ENCODE results near the gene HES4.
"Not testable (repeated sequence)": the region's sequence is repeated elsewhere in the genome, so short reads cannot be mapped to it uniquely, and the experiment has no call there.

Gene HES4

DNA sequence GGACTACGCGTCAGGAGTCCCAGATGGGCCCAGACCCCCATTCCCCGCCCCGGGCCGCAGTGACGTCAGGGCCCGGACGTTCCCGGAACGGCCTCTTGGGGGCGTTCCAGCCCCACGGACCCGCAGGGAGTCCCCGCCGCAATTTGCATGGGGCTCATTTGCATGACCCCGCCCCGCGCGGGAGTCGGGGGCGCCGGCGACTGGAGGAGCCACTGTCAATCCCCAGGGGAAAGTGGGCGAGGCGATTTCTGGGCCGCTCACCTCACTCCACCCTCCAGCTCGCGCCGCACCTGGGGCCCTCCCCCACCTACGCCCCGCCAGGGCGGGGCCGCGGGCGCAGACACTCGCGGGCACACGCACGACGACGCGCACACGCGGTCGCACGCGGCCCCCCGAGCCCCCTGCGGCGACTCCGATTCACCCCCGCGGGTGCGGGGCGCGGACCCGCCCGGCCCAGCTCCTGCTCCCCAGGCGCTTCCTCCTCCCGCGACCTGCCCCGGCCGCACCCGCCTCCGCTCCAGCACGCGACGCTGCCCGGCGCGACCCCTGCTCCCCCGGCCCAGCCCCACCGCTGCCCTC, 33.2 kb upstream of the HES4 start:
- peak; percentile 32 for DNase-seq

DNA sequence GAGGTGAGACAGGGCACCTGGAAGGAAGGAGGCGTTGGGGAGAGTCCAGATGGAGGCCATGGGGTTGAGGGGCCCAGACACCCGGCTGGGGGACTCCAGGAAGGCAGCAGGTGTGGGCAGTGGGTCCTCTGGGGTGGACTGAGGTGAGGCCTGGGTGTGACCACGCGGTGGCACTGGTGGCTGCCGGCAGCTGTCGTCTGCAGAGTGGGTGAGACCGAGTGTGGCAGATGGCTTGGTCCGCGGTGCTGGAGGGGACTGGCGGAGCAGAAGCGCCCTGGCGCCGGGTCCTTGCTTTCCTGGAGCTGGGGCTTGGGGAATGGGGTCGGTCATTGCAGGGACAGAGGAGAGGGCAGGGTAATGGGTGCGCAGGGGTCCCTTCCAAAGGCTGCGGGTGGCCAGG, 32.5 kb upstream of the HES4 start:
- peak; percentile 24 for DNase-seq

DNA sequence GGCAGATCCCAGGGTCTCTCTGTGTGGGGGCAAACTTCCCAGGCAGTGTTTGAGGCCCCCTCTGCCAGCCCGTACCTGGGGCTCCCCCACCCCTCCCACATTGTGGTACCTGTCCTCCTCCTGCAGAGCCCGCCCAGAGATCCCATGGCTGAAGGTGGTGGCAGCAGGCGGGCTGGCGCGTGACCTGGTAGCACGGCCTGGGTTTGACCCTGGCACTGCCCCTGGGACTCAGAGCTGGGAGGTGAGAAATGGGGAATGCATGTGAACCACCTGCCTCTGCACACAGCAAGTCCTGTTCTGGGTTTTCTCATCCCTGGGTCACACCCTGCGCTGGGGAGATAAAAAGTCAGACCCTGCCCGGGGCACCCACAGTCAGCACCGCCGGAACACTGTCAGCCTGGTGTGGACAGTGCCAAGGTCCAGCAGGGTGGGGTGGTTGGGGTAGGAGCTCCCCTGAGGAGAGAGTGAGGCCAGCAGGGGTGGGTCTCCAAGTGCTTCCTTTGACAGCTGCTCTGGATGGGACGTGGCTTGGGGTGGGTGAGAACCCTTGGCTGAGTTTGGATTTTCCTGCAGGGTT, 31.9 kb upstream of the HES4 start:
- DNase-seq = no peak

DNA sequence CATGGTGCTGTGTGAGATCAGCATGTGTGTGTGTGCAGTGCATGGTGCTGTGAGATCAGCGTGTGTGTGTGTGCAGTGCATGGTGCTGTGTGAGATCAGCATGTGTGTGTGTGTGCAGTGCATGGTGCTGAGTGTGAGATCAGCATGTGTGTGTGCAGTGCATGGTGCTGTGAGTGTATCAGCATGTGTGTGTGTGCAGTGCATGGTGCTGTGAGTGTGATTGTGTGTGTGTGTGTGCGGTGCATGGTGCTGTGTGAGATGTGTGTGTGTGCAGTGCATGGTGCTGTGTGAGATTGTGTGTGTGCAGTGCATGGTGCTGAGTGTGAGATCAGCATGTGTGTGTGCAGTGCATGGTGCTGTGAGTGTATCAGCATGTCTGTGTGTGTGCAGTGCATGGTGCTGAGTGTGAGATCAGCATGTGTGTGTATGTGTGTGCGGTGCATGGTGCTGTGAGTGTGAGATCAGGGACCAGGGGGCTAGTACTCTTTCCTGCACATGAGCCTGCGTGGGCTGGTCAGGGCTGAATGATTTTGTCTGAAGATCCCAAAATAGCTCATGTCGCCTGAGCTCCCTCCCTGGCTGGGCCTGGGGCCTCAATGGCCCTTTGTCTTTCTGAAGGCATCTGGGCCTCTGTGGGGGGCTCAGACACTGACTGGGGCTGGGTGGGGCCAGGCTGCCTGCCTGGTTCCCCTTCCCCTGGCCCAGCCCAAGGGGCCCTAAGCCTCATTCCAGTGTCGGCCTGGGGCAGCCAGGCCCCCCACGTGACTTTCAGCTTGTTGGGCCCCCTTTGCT, 31.2 kb upstream of the HES4 start:
- DNase-seq = not testable (repeated sequence)

DNA sequence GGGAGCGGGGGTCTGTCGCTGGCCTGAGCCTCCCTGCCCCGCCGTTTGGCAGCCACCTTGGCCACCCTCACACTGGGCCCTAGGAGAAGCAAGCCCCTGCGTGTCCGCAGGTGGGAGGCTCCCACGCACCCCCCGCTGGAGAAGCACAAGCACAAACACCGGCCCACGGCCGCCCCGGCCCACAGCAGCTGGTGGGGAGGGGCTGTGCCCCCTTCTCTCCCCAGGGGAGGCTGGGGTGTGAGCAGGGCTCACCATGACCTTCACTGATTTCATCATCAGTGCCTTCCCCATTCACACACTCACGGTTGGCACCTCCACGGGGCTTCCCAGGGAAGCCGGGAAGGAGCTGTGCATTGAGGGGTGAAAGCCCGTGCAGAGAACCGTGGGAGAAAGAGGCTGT, 27.9 kb upstream of the HES4 start:
- no peak for DNase-seq

DNA sequence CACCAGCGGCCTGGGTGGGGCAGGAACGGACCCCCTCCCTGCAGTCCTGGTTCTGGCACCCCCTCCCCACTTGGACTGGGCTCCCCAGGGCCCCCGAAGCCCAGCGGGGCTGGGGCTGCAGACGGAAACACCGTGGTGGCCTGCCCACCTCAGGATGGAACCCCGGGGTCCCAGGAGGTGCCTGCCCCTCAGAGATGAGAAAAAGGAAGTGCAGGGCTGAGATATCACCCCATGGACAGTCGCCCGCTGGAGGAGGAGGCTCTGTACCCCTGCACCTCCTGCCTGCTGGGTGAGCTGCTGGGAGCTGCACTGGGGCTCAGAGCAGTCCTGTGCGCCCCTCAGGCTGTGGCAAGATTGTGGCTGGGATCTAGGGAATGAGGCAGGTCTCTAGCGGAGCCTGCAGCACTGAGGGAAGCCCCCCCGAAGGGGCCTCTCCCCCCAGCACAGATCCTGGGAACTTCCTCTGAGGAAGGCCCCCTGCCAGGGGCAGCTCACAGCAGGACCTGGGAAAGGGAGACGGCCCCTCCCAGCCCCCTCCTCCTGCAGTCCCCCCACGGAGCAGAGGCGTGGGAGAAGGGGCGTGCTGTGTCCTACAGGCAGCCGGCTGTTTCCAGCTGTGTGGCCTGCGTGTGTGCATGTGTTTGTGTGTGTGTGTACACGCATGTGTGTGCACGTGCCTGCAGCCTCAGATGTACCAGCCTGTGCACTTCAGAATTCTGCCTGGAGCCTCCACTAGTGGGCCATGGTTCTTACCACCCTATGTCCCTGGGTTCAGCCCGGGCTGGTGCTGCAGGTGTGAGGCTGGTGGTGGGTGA, 26.9 kb upstream of the HES4 start:
- DNase-seq = no peak

DNA sequence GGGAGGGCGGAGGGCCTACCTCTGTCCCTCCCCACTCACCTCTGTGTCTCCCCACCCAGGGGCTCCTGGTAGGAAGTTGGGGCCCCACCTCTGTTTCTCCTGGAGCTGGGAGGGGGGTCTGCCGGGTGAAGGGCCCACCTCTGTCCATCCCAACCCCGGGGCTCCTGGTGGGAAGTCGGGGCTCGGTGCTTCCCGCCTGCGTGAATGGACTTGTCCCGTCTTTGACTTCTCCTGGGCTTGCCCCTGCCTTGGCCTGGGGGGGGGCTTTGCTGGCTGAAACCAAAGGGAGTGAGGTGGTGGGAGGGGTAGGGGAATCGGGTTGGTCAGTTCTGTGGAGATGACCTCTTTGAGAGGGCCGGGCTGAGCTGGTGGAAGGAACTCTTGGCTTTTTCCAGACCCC, 25.8 kb upstream of the HES4 start:
- no peak for DNase-seq

DNA sequence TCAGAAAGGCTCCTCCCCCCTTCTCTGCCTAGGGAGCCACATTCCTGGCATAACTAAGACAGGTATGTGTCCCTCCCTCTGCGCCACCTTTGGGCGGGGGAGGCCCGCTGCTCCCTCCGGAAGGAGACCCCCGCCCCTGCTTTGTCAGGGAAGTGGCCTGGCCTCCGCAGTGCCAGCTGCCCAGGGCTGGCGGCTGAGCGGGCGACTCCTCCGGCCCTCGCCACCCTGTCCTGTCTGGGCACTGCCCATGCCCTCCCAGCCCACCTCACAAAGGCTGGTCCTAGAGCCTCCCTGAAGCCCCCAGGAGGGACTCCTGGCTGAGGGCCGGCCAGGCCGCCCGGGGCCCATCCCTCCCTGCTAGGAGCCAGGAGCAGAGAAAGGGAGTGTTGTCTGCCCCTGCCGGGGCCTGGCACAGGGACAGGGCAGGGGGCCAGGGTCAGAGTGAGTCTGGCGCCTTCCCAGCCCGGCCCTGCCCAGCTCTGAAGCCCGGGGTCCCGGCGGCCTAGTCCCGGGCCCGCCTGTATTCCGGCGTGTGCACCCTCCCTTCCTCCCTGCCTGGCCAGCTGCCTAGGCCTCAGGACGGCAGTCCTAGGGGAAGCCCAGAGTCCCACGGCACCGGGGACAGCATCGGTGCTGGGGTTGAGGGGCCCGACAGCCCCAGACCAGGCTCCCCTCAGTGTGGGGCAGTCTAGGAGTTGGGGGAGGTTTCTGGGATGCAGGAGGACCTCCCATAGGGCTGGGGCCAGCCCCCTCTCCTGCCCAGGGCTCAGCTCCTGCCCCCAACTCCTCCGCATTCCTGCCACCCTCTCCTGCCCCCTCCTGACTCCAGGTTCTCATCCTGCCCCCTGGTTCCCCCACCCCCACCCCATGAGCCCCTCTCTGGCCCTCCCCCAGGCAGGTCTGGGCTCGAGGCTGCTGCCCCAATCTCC, 25.1 kb upstream of the HES4 start:
- DNase-seq = no peak

DNA sequence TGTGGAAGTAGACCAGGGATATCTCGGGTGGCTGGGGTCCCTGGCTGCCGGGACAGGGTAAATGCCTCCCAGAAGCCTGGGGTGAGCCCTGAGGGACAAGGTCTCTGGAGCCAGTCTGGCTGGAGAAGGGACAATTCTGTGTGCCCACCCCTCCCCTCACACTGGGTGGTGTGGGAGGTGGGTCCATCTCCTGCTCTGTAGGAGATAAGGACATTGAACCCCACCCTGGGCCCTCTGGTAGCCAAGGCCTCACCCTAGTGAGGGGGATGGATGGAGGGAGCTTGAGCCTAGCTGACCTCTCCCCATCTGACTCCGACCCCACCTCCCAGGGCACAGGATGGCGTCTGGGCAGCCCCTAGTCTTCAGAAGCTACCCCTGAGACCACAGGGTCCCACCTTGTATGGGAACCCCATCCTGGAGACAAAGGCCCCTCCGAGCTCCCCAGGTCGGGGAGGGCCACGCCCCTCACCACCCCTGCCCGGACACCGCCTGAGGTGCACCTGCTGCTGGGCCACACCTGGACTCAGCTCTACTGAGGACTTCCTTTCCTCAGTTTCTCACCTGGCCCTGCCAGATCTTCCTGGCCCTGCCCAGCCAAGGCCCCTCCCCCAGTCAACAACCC, 24.4 kb upstream of the HES4 start:
- no peak for DNase-seq

DNA sequence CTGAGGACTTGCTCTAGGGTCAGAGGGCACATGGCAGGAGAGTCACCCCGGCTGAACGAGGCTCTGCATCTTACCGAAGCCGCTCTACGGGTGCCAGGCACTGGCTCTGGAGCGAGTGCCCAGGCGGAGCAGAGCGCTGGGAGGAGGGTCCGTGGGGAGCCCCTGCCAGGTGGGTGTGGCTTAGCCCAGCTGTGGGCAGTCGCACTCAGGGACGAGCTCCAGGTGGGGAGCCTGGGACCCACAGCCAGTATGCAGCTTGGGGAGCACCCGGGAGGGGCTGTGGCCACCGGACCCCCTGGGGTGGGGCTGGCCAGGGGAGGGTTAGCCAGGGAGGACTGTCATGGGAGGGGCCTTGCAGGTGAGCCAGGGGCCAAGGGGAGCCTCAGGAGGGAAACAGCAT, 23.8 kb upstream of the HES4 start:
- DNase-seq = no peak

DNA sequence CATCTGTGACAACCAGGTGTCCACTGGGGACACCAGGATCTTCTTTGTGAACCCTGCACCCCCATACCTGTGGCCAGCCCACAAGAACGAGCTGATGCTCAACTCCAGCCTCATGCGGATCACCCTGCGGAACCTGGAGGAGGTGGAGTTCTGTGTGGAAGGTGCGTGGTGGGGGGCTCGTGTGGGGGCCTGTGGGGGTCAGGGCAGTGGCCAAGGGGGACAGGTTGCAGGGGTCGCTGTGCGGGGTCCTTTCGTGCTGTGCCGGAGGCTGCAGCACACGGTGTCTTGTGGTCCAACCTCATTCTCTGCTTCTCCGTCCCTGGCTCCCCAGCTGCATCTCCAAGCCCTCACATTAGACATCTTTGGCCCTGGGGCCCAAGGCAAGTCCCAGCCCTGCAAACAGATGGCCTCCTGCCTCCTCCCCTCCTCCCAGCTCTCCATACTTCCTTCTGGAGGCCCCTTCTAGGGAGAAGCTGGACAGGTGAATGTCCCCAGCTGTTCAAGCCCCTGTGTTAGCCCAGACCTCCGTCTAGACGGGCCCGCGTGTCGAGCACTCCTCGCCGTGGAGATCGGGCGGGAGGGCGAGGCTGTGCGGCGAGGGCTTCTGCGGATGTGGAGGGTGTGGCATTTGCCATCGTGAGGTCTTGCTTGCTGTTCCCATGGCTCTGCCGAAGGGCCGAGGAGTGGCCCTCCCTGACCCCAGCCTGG, 22.6 kb upstream of the HES4 start:
- no peak for DNase-seq

DNA sequence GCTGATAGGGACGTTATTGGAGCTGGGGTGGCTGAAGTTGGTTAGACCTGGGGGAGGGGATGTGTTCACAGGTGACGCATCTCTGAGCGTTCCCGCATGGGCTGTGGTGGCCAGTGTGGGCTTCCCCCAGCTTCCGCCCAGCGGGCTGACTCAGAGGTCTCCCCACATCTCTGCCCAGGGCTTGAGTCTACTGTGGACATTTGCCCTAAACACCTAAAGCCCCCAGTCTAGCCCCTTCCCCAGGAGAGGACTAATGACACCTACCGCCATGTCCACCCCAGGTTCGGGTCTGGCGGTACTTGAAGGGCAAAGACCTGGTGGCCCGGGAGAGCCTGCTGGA, 22.0 kb upstream of the HES4 start:
- no peak for DNase-seq

DNA sequence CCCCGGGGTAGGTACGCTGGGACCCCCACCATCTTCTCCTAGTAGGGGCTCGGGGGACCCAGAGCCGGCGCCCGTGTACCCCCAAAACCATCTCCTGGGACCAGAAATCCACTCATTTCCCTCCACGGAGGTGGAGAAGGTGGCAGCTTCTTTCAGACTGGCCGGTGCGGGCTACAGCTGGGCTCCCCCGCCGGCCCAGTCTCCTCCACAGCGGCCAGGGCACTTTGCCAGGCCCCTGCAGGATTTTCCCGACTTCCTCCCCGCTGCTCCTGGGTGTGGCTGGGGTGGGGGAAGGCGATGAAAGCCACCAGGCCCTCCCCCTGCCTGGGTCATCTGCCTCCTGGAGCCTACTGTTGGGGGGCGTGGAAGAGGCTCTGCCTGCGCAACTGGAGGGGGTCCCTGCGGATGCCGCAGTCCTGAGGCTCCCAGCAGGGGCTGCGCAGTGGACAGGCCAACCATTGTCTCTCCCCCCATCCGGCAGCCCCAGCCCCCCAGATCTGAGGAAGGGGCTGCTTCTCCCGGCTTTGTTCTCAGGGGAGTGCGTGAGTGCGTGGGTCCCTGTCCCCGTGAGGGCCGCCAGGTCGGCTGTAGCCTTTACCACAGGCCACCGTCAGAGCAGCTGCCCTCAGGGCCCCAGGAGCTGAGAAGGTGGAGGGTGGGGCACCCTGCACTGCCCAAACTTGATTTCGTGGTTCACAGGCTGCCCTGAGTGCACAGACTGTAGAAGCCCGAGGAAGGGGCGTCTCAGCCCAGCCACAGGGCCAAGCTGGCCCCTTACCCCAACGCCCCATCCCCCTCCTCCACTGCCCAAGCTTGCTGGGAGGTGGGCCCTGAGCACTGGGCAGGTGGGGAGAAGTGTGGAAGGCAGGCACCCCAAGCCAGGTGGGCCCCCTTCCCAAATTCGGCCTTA, 21.4 kb upstream of the HES4 start:
- peak; percentile 53 for DNase-seq

DNA sequence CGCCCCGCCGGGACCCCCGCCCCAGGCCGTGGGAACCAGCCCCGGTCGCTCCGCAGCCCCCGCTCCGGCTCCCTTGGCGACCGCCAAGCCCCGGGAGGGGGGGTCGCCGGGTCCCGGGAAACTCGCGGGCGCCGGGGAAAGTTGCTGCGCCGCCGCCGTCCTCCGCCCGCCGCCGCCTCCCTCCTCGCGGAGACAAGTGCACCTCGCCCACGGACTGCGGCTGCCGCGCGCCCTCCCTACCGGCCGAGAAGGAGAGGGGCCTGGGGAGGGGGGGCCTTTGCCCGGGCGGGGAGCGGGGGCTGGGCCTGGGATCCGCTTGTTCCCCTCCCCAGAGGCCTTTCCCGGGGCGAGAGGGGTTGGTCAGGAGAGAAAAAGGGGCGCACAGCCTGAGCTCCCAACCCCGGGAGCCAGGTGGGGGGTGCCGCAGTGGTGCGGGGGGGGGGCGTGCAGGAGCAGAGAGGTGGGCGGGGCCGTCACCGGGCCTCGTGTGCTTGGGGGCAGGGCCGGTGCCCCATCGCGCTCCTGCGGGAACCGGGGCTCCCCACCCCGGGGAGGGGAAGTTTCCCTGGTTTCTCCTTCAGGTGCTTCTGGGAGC, 20.6 kb upstream of the HES4 start:
- DNase-seq = no peak

DNA sequence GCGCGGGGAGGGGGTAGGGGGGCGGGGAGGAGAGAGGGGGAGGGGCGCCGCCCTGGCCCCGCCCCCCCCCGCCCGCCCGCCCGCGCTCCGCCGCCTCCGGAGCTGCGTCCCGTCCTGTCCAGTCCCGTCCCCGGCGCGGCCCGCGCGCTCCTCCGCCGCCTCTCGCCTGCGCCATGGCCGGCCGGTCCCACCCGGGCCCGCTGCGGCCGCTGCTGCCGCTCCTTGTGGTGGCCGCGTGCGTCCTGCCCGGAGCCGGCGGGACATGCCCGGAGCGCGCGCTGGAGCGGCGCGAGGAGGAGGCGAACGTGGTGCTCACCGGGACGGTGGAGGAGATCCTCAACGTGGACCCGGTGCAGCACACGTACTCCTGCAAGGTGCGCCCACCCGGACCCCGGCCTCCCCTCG, 20.1 kb upstream of the HES4 start, which contains the start of gene AGRN:
TSS of gene AGRN (plus strand) at position 121 of the 405 bp plus-strand sequence. CDS start at position 174, 53 bp downstream.
- no peak for DNase-seq

DNA sequence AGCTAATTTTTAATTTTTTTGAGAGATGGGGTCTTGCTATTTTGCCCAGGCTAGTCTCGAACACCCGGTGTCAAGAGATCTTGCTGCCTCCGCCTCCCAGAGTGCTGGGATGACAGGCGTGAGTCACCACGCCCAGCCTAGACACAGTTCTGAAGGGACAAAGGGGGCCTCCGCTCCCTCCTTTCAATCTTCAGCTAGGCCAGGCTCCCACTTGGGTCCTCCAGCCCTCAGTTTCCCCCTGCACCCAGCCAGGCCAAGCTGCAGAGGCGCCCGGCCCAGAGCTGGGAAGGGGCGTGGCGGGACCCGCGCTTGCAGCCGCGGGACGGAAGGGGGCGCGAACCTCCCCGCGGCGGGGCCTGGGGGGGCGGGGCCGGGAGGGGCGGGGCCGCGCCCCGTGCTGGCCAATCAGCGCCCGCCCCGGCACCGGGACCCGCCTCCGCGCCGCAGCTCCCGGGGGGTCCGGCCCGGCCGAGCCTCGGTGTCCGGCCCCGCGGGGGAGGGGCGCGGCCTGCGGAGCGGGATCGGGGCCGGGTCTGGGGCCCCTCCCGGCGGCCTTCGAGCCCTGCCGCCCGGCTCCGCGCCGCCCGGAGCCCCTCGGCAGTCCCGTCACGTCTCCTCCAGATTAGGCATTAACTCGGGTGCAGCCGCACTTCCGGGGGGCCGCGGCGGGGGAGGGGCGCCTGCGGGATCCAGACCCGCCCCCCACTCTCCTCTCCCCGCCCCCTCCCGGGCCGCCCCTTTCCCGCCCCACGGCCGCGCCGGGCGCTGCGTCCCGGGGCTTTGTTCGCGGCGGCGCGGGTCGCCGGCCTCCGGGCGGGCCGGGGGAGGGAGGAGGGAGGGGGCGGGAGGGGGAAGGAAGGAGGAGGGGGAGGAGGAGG, 19.5 kb upstream of the HES4 start:
- no peak for DNase-seq

DNA sequence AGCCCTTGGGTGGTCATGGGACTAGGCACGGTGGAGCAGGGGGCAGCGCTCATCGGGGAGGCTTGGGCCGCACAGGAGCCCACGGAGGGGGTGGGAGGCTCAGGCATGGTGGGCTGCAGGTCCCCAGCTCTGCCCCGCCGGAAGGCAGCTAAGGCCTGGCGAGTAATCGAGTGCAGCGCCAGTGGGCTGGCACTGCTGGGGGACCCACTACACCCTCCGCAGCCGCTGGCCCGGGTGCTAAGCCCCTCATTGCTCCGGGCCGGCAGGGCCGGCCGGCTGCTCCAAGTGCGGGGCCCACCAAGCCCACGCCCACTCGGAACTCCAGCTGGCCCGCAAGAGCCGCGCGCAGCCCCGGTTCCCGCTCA, 18.4 kb upstream of the HES4 start:
- DNase-seq = not testable (repeated sequence)

DNA sequence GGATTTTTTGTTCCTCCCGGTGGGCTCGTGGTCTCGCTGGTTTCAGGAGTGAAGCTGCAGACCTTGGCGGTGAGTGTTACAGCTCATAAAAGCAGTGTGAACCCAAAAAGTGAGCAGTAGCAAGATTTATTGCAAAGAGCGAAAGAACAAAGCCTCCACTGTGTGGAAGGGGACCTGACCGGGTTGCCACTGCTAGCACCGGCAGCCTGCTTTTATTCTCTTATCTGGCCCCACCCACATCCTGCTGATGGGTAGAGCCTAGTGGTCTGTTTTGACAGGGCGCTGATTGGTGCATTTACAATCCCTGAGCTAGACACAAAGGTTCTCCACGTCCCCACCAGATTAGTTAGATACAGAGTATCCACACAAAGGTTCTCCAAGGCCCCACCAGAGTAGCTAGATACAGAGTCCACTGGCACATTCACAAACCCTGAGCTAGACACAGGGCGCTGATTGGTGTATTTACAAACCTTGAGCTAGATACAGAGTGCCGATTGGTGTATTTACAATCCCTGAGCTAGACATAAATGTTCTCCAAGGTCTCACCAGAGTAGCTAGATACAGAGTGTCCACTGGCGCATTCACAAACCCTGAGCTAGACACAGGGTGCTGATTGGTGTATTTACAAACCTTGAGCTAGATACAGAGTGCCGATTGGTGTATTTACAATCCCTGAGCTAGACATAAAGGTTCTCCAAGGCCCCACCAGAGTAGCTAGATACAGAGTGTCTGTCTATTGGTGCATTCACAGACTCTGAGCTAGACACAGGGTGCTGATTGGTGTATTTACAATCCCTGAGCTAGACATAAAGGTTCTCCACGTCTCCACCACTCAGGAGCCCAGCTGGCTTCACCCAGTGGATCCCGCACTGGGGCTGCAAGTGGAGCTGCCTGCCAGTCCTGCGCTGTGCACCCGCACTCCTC, 17.8 kb upstream of the HES4 start:
- not testable (repeated sequence) for DNase-seq

Measured in DMS 273 treated with DMSO at 0.1 percent for 48 hours (cell line).